GM10266 (cell line): Measurements from ENCODE around the gene SFXN5.

Experiments
- DNase-seq: peaks from one replicate; pipeline ENCODE4 v3.0.0; 2012; ENCODE audit errors: extremely low spot score
- CTCF ChIP-seq: IDR thresholded peaks from 2 replicates; pipeline ENCODE4 v1.5.1; 2012; ENCODE audit warnings: mild to moderate bottlenecking, low read depth; ENCODE audit not compliant: control insufficient read depth, insufficient read depth; ENCODE audit errors: missing control alignments

SFXN5 gene

GRCh38 chr2:72926811-72927465 lies 144.6 kb downstream of the SFXN5 start:
- TF ChIP-seq CTCF: no peak
- DNase-seq: no peak

GRCh38 chr2:72926368-72926767 lies 145.1 kb downstream of the SFXN5 start:
- DNase-seq: no peak
- TF ChIP-seq CTCF: no peak

- no peak for DNase-seq
- no peak for TF ChIP-seq CTCF
These were observed 146.1 kb downstream of the SFXN5 start for GRCh38 chr2:72925328-72925943.

GRCh38 chr2:72924353-72925240 lies 146.9 kb downstream of the SFXN5 start:
- DNase-seq: peak; percentile 65
- no peak for TF ChIP-seq CTCF

GRCh38 chr2:72923833-72924352 lies 147.6 kb downstream of the SFXN5 start:
- no peak for DNase-seq
- no peak for TF ChIP-seq CTCF

- TF ChIP-seq CTCF: no peak
- no peak for DNase-seq
These were observed 149.7 kb downstream of the SFXN5 start for GRCh38 chr2:72921853-72922252.
